ENCODE measurements around the gene NELL1. TPM values are rescaled to one million over a fixed set of nuclear protein-coding genes. Genes with fewer than 3 reads are reported as not detected.

Gene NELL1
- total and polyA plus RNA-seq, 4 donors: 0.05 to 0.31 (median 0.12) TPM; not detected in 1

- Histone ChIP-seq H3K36me3 (ENCODE audit: control insufficient read depth in 4 of 4, insufficient read depth in 4 of 4, low read length in 4 of 4) (no peaks in the 10 kb centered on the region), H3K27me3 (ENCODE audit: control insufficient read depth in 3 of 3, insufficient read depth in 3 of 3, low read length in 2 of 3) (no peaks in the 10 kb centered on the region), H3K9ac (ENCODE audit: insufficient read depth in 1 of 2, low read length in 2 of 2) (no peak overlapping the region), H3K9me3 (ENCODE audit: control insufficient read depth in 4 of 4, insufficient read depth in 3 of 4, low read length in 3 of 4) (no peaks in the 10 kb centered on the region), H3K4me1 (ENCODE audit: control insufficient read depth in 5 of 5, insufficient read depth in 5 of 5, low read length in 5 of 5) (no peaks in the 10 kb centered on the region), H3K4me3 (no peak overlapping the region), H3K27ac (ENCODE audit: low read depth in 1 of 2, low read length in 1 of 2) (no peak overlapping the region)
- 79% methylated on average over 5 of the region's 5 CpGs for WGBS, 2 donors
- TF ChIP-seq CTCF (IDR thresholded peaks at IDR 0.05; ENCODE audit: control extremely low read depth, extremely low read depth): no peak
- ATAC-seq (ENCODE audit: insufficient read depth, low FRiP score) (no peak), DNase-seq (no peak)
These were observed 752.4 kb downstream of the NELL1 start for GRCh38 chr11:21421711-21422329.

DNA sequence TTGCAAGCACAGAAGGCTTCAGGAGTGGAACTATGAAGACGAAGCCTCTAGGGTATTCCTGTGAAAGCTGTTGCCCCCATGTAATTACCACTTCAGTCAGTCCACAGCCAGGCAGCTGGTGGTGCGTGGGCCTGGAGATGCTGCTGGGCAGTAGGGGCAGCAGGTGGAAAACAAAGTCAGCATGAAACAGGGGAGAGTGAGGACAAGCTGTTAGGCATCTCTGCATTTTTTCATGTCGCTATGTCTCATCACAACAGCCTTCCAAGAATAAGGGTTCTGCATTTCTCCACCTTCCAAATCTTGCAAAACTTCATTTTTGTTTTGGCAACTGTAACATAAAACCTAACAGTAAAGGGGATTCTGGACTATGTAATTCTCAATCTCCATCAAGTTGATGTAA is 757.5 kb downstream of the NELL1 start:
- no peak for TF ChIP-seq CTCF (IDR thresholded peaks at IDR 0.05; ENCODE audit: control extremely low read depth, extremely low read depth)
- Histone ChIP-seq H3K36me3 (ENCODE audit: control insufficient read depth in 4 of 4, insufficient read depth in 4 of 4, low read length in 4 of 4) (no peaks in the 10 kb centered on the region), H3K27ac (ENCODE audit: low read depth in 1 of 2, low read length in 1 of 2) (no peak overlapping the region), H3K4me3 (no peak overlapping the region), H3K4me1 (ENCODE audit: control insufficient read depth in 5 of 5, insufficient read depth in 5 of 5, low read length in 5 of 5) (no peaks in the 10 kb centered on the region), H3K9me3 (ENCODE audit: control insufficient read depth in 4 of 4, insufficient read depth in 3 of 4, low read length in 3 of 4) (no peaks in the 10 kb centered on the region), H3K27me3 (ENCODE audit: control insufficient read depth in 3 of 3, insufficient read depth in 3 of 3, low read length in 2 of 3) (no peaks in the 10 kb centered on the region), H3K9ac (ENCODE audit: insufficient read depth in 1 of 2, low read length in 2 of 2) (no peak overlapping the region)
- ATAC-seq (ENCODE audit: insufficient read depth, low FRiP score) (no peak), DNase-seq (no peak)
- WGBS, 2 donors: 84 to 87% methylated on average over 3 of the region's 3 CpGs

DNA sequence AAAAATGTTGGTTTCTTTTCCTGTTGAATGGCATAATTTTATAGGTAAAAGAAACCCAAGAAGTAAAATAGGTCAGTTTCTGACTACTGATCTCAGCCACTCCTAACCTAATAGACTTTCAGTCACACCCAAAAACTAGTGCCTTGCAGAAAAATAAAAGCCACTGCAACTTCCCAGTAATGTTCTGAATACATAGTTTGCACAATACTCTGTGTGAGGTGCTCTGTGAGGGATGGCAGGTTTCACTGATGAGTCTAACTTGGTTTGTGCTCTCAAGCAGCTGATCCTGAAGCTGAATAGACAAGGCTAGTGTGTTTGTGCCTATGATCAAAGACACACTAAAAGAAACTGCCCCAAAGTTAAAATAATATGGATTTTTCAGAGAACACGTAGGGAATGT is 758.3 kb downstream of the NELL1 start:
- no peak for DNase-seq
- ATAC-seq (ENCODE audit: insufficient read depth, low FRiP score): no peak
- no peak for TF ChIP-seq CTCF (IDR thresholded peaks at IDR 0.05; ENCODE audit: control extremely low read depth, extremely low read depth)
- H3K27me3 ChIP-seq (ENCODE audit: control insufficient read depth in 3 of 3, insufficient read depth in 3 of 3, low read length in 2 of 3): no peaks in the 10 kb centered on the region
- no peak overlapping the region for H3K4me3 ChIP-seq
- no peaks in the 10 kb centered on the region for H3K9me3 ChIP-seq (ENCODE audit: control insufficient read depth in 4 of 4, insufficient read depth in 3 of 4, low read length in 3 of 4)
- WGBS, 2 donors: 61 to 62% methylated on average over 1 of the region's 1 CpG
- no peaks in the 10 kb centered on the region for H3K4me1 ChIP-seq (ENCODE audit: control insufficient read depth in 5 of 5, insufficient read depth in 5 of 5, low read length in 5 of 5)
- H3K27ac ChIP-seq (ENCODE audit: low read depth in 1 of 2, low read length in 1 of 2): no peak overlapping the region
- no peaks in the 10 kb centered on the region for H3K36me3 ChIP-seq (ENCODE audit: control insufficient read depth in 4 of 4, insufficient read depth in 4 of 4, low read length in 4 of 4)
- no peak overlapping the region for H3K9ac ChIP-seq (ENCODE audit: insufficient read depth in 1 of 2, low read length in 2 of 2)

DNA sequence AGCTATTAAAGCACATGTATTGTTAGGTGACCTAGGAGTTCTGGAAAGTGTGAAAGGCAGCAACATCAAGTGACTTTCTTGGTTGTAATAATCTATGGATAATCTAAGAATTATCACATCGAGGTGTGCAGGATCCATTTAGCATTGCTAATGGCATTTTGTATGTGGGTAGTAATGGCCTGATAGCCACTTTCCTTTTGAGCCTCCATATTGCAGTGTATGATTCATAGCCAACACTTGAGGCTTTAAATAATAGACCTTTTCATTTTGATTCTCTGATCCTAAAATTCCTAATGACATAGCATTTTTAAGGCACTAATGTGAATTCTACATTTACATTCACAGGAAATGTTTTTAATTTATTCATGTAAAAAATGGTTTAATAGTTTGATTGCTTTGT is 759.4 kb downstream of the NELL1 start:
- no peak for TF ChIP-seq CTCF (IDR thresholded peaks at IDR 0.05; ENCODE audit: control extremely low read depth, extremely low read depth)
- no peaks in the 10 kb centered on the region for H3K4me1 ChIP-seq (ENCODE audit: control insufficient read depth in 5 of 5, insufficient read depth in 5 of 5, low read length in 5 of 5)
- H3K9ac ChIP-seq (ENCODE audit: insufficient read depth in 1 of 2, low read length in 2 of 2): no peak overlapping the region
- no peak overlapping the region for H3K4me3 ChIP-seq
- ATAC-seq (ENCODE audit: insufficient read depth, low FRiP score) (no peak), DNase-seq (no peak)
- no peaks in the 10 kb centered on the region for H3K36me3 ChIP-seq (ENCODE audit: control insufficient read depth in 4 of 4, insufficient read depth in 4 of 4, low read length in 4 of 4)
- H3K27ac ChIP-seq (ENCODE audit: low read depth in 1 of 2, low read length in 1 of 2): no peak overlapping the region
- 79 to 85% methylated on average over 1 of the region's 1 CpG for WGBS, 2 donors
- no peaks in the 10 kb centered on the region for H3K9me3 ChIP-seq (ENCODE audit: control insufficient read depth in 4 of 4, insufficient read depth in 3 of 4, low read length in 3 of 4)
- no peaks in the 10 kb centered on the region for H3K27me3 ChIP-seq (ENCODE audit: control insufficient read depth in 3 of 3, insufficient read depth in 3 of 3, low read length in 2 of 3)
